Hippocampal formation (tissue), 2 donors: ENCODE data around the gene PALS1.

Experiments
- DNase-seq, 2 donors: peaks; one replicate each; lab custom pipeline; 2025; lab: John Stamatoyannopoulos, UW

PALS1 gene

GRCh38 chr14:67241411-67242167 is at the start of gene PALS1:
Gene PALS1, plus strand, starts transcription at chr14:67241435. Its CDS starts 37,736 bp downstream, at chr14:67279171.
- peak; percentile 50 to 69 for DNase-seq

- DNase-seq: peak in 1 of 2 donors; percentile 3
Measured at GRCh38 chr14:67191768-67192290, 49.4 kb upstream of the PALS1 start.

- no peak for DNase-seq
Measured at GRCh38 chr14:67192366-67192765, 48.9 kb upstream of the PALS1 start.

GRCh38 chr14:67195279-67195678 is 46.0 kb upstream of the PALS1 start:
- DNase-seq: no peak

- no peak for DNase-seq
Measured at GRCh38 chr14:67199016-67199415, 42.2 kb upstream of the PALS1 start.

- no peak for DNase-seq
Measured at GRCh38 chr14:67207810-67208209, 33.4 kb upstream of the PALS1 start.

GRCh38 chr14:67218126-67218525 is 23.1 kb upstream of the PALS1 start:
- no peak for DNase-seq

- DNase-seq: no peak
Measured at GRCh38 chr14:67221248-67221981, 19.8 kb upstream of the PALS1 start.

GRCh38 chr14:67221982-67222328 is 19.3 kb upstream of the PALS1 start:
- no peak for DNase-seq

GRCh38 chr14:67225523-67225922 is 15.7 kb upstream of the PALS1 start:
- DNase-seq: no peak

- DNase-seq: no peak
Measured at GRCh38 chr14:67228325-67228984, 12.8 kb upstream of the PALS1 start.

GRCh38 chr14:67232066-67232465 is 9.2 kb upstream of the PALS1 start:
- no peak for DNase-seq

- no peak for DNase-seq
Measured at GRCh38 chr14:67232621-67233020, 8.6 kb upstream of the PALS1 start.

- DNase-seq: no peak
Measured at GRCh38 chr14:67237591-67237990, 3.6 kb upstream of the PALS1 start.

GRCh38 chr14:67239582-67239981 is 1.7 kb upstream of the PALS1 start:
- no peak for DNase-seq

- peak; percentile 40 to 56 for DNase-seq
Measured at GRCh38 chr14:67240168-67240932, 885 bp upstream of the PALS1 start.

GRCh38 chr14:67240978-67241410 is 241 bp upstream of the PALS1 start:
- DNase-seq: peak; percentile 95 to 96

- DNase-seq: peak in 1 of 2 donors; percentile 50
Measured at GRCh38 chr14:67242168-67242420, 859 bp downstream of the PALS1 start.

GRCh38 chr14:67245104-67245503 is 3.9 kb downstream of the PALS1 start:
- DNase-seq: no peak

GRCh38 chr14:67251573-67252226 is 10.5 kb downstream of the PALS1 start:
- no peak for DNase-seq

- DNase-seq: no peak
Measured at GRCh38 chr14:67253076-67253635, 11.9 kb downstream of the PALS1 start.
